K562 (cell line): ENCODE measurements around the gene CXorf65. TPM values are rescaled to one million over a fixed set of nuclear protein-coding genes. Genes with fewer than 3 reads are reported as not detected.

ENCODE experiments used
- ARNT ChIP-seq, 2 experiments: fragments of 450-650 bp; IDR thresholded peaks; 2 replicates each; pipeline ENCODE4 v1.6.1; 2016; ENCODE audit warnings: mild to moderate bottlenecking in 1 of 2
- DACH1 ChIP-seq: fragments of 450-650 bp; IDR thresholded peaks from 2 replicates; pipeline ENCODE4 v1.6.1; 2018; ENCODE audit not compliant: partially characterized antibody
- DNMT1 ChIP-seq: fragments of 450-650 bp; IDR thresholded peaks from 2 replicates; pipeline ENCODE4 v1.6.1; 2016; ENCODE audit warnings: antibody characterized with exemption, mild to moderate bottlenecking
- ERF ChIP-seq: fragments of 450-650 bp; formaldehyde crosslinking; IDR thresholded peaks from 2 replicates; pipeline ENCODE4 v1.4.0; 2020; ENCODE audit warnings: mild to moderate bottlenecking, mixed read lengths
- FOXJ2 ChIP-seq: fragments of 200-800 bp; sonication (Bioruptor generic); IDR thresholded peaks from 2 replicates; pipeline ENCODE4 v1.6.1; 2016; ENCODE audit warnings: missing genetic modification characterization, missing compliant biosample characterization
- FUS ChIP-seq: fragments of 200-400 bp; formaldehyde crosslinking; optimal IDR thresholded peaks from 2 replicates; pipeline ENCODE3; 2017; ENCODE audit warnings: low read depth, low read length
- GTF2F1 ChIP-seq: IDR thresholded peaks from 2 replicates; pipeline ENCODE4 v1.6.1; 2011; ENCODE audit warnings: low read depth, low read length, improper control_type of control experiment
- MAZ ChIP-seq, 2 experiments: fragments of 450-650 bp in 1 of 2; sonication (generic) in 1 of 2; formaldehyde crosslinking; IDR thresholded peaks in 1 of 2; conservative IDR thresholded peaks in 1 of 2; 2 replicates each; pipeline versions ENCODE4 v1.4.0 to v1.5.0; 2020; ENCODE audit warnings: mild to moderate bottlenecking in 1 of 2, missing genetic modification reagents in 1 of 2
- MEF2A ChIP-seq: IDR thresholded peaks from 2 replicates; pipeline ENCODE4 v1.6.1; 2011; ENCODE audit warnings: low read depth, mild to moderate bottlenecking, low read length, moderate library complexity; ENCODE audit not compliant: control insufficient read depth
- PHTF2 ChIP-seq: fragments of 250-450 bp; sonication (Bioruptor Pico); IDR thresholded peaks from 2 replicates; pipeline ENCODE4 v1.5.0; 2021; ENCODE audit warnings: mild to moderate bottlenecking
- SMARCC2 ChIP-seq: fragments of 450-650 bp; IDR thresholded peaks from 2 replicates; pipeline ENCODE4 v1.6.1; 2017; ENCODE audit warnings: antibody characterized with exemption, moderate library complexity, mild to moderate bottlenecking, low read depth
- ZBTB49 ChIP-seq: sonication (generic); formaldehyde crosslinking; IDR thresholded peaks from 2 replicates; pipeline ENCODE4 v1.8.0; 2022; ENCODE audit warnings: missing genetic modification reagents, mild to moderate bottlenecking, borderline replicate concordance
- ZEB2 ChIP-seq: fragments of 450-650 bp; IDR thresholded peaks from 2 replicates; pipeline ENCODE4 v1.6.1; 2016
- ZNF277 ChIP-seq: fragments of 250-450 bp; sonication (Bioruptor Pico); IDR thresholded peaks from 2 replicates; pipeline ENCODE4 v1.8.0; 2022; ENCODE audit warnings: inconsistent platforms, mild to moderate bottlenecking, moderate library complexity, borderline replicate concordance
- polyA plus RNA-seq, 8 experiments: library from polyadenylated mRNA; depleted of rRNA in 4 of 8; stranded (reverse) in 5 of 8; unstranded in 3 of 8; fragments of >200 nt; fragmentation: Nextera tagmentation in 2 of 8; fragmentation: Illumina TruSeq in 1 of 8; extraction: Ambion mirVana in 2 of 8; extraction: Trizol in 1 of 8; gene quantifications; 2 replicates each; pipeline versions ENCODE4 v1.2.1 to v1.2.3, GENCODE V29; 2011 to 2014; ENCODE audit warnings: inconsistent platforms in 1 of 8, missing spikeins in 1 of 8
- total RNA-seq, 7 experiments: library from RNA; depleted of rRNA in 6 of 7; stranded (reverse); fragments of >200 nt in 6 of 7; fragmentation: Illumina TruSeq in 2 of 7; extraction: Trizol in 2 of 7; gene quantifications; 2 replicates each; pipeline versions ENCODE4 v1.2.1 to v1.2.3, GENCODE V29; 2011 to 2021; ENCODE audit warnings: low replicate concordance in 1 of 7
- TF ChIP-seq, protein P1 (sequence below): fragments of 450-650 bp; formaldehyde crosslinking; IDR thresholded peaks from 2 replicates; pipeline ENCODE4 v1.4.0; 2020; ENCODE audit warnings: mild to moderate bottlenecking, moderate library complexity
- TF ChIP-seq, protein P2 (sequence below): fragments of 450-650 bp; formaldehyde crosslinking; IDR thresholded peaks from 2 replicates; pipeline ENCODE4 v1.4.0; 2022; ENCODE audit warnings: missing genetic modification characterization
- TF ChIP-seq, protein P3 (sequence below): fragments of 250-450 bp; sonication (Bioruptor Pico); IDR thresholded peaks from 2 replicates; pipeline ENCODE4 v1.4.0; 2020; ENCODE audit warnings: mild to moderate bottlenecking
- TF ChIP-seq, protein P4 (sequence below): sonication (generic); formaldehyde crosslinking; IDR thresholded peaks from 2 replicates; pipeline ENCODE4 v1.5.0; 2020; ENCODE audit warnings: missing genetic modification reagents

Gene CXorf65
- total and polyA plus RNA-seq, 9 of the 15 experiments (the other 6 are each of a cell fraction or from before 2014, with no cell fraction given) = 1.4 to 8.4 (median 2.9) TPM

DNA sequence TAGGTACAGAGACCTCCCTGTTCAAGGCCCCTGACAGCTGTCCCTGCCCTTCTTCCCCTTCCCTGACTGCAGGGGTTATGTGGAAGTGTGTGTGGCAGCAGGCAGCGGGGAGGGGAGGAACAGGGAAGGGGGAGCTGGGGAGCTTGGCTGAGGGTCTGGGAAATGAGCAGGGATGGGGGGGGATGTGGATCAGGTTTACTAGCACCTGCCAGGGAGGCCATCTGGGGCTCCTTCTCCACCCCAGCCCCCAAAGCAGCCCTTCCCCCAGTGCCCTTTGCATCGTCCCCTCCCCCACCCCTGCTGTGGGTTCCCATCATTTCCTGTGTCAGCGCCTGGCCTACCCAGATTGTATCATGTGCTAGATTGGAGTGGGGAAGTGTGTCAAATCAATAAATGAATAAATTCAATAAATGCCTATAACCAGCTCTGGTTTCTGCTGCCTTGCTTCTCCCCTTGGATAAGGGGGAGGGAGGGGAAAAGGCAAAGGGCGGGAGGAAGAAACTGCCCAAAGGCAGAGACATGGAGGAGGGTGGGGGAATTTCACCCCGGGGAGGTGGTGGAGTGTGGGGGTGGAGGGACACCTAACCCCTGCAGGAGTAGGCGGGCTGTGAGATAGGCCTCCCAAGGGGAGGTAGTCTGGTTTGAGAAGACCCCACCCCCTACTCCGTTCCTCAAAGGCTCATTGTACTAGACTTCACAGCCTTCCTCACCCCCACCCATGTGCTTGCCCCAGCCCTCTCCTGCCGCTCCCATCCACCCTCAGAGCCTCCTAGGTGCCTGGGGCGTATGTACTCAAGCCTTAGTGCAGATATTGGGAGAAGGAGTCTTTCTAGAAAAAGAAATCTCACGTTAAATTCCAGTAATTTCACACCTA, 3.2 kb downstream of the CXorf65 start (continued):
- TF ChIP-seq ZEB2 (no peak), FOXJ2 (tag) (no peak), ERF (CRISPR knock-in tag) (no peak), MAZ (CRISPR knock-in tag; conservative IDR thresholded peaks at IDR 0.05 in 1 of 2, IDR thresholded peaks at IDR 0.05 in 1 of 2) (peak in 1 of 2 experiments; percentile 41; a peak in 1 of 4 replicates), DACH1 (no peak), ARNT (IDR thresholded peaks at IDR 0.05) (no peak), SMARCC2 (no peak), DNMT1 (no peak), GTF2F1 (no peak), MEF2A (no peak), ZNF277 (no peak), FUS (no peak), PHTF2 (CRISPR knock-in tag) (no peak), ZBTB49 (CRISPR knock-in tag) (no peak)
- TF ChIP-seq, protein P1, sequence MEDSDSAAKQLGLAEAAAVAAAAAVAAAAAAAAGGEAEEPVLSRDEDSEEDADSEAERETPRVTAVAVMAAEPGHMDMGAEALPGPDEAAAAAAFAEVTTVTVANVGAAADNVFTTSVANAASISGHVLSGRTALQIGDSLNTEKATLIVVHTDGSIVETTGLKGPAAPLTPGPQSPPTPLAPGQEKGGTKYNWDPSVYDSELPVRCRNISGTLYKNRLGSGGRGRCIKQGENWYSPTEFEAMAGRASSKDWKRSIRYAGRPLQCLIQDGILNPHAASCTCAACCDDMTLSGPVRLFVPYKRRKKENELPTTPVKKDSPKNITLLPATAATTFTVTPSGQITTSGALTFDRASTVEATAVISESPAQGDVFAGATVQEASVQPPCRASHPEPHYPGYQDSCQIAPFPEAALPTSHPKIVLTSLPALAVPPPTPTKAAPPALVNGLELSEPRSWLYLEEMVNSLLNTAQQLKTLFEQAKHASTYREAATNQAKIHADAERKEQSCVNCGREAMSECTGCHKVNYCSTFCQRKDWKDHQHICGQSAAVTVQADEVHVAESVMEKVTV (CRISPR knock-in tag) = no peak
- TF ChIP-seq, protein P2, sequence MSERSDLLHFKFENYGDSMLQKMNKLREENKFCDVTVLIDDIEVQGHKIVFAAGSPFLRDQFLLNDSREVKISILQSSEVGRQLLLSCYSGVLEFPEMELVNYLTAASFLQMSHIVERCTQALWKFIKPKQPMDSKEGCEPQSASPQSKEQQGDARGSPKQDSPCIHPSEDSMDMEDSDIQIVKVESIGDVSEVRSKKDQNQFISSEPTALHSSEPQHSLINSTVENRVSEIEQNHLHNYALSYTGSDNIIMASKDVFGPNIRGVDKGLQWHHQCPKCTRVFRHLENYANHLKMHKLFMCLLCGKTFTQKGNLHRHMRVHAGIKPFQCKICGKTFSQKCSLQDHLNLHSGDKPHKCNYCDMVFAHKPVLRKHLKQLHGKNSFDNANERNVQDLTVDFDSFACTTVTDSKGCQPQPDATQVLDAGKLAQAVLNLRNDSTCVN (CRISPR knock-in tag) = no peak
- TF ChIP-seq, protein P3, sequence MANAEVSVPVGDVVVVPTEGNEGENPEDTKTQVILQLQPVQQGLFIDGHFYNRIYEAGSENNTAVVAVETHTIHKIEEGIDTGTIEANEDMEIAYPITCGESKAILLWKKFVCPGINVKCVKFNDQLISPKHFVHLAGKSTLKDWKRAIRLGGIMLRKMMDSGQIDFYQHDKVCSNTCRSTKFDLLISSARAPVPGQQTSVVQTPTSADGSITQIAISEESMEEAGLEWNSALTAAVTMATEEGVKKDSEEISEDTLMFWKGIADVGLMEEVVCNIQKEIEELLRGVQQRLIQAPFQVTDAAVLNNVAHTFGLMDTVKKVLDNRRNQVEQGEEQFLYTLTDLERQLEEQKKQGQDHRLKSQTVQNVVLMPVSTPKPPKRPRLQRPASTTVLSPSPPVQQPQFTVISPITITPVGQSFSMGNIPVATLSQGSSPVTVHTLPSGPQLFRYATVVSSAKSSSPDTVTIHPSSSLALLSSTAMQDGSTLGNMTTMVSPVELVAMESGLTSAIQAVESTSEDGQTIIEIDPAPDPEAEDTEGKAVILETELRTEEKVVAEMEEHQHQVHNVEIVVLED (CRISPR knock-in tag) = no peak
- TF ChIP-seq, protein P4, sequence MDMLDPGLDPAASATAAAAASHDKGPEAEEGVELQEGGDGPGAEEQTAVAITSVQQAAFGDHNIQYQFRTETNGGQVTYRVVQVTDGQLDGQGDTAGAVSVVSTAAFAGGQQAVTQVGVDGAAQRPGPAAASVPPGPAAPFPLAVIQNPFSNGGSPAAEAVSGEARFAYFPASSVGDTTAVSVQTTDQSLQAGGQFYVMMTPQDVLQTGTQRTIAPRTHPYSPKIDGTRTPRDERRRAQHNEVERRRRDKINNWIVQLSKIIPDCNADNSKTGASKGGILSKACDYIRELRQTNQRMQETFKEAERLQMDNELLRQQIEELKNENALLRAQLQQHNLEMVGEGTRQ (CRISPR knock-in tag) = no peak
